Stomach (tissue), 4 donors: ENCODE data around the gene RFC5.

Source experiments
- CTCF ChIP-seq, 7 experiments: fragments of 450-650 bp in 4 of 7; fragments of 200-600 bp in 3 of 7; sonication (generic) in 3 of 7; IDR thresholded peaks; one replicate each; pipeline ENCODE4 v1.5.1; 2016 to 2019; ENCODE audit warnings: antibody characterized with exemption in 7 of 7, control low read depth in 2 of 7, mild to moderate bottlenecking in 1 of 7
- POLR2A ChIP-seq, 4 donors: fragments of 450-650 bp; IDR thresholded peaks; one replicate each; pipeline ENCODE4 v1.6.1; 2016; ENCODE audit warnings: antibody characterized with exemption in 4 of 4, control low read depth in 2 of 4, mild to moderate bottlenecking in 1 of 4, moderate library complexity in 1 of 4

GRCh38 chr12:118025168-118025567 is 8.7 kb downstream of the RFC5 start:
- TF ChIP-seq POLR2A (IDR thresholded peaks at IDR 0.05) (no peak), CTCF (IDR thresholded peaks at IDR 0.05) (no peak)
